ENCODE data around the gene LRFN2.

- TF ChIP-seq CTCF (IDR thresholded peaks at IDR 0.05) = no peak
- TF ChIP-seq EZH2 (IDR thresholded peaks at IDR 0.05; ENCODE audit: borderline replicate concordance, insufficient read depth, low read depth, low read length, poor library complexity, severe bottlenecking) = no peak
Observed at GRCh38 chr6:40539853-40540252, 47.3 kb downstream of the LRFN2 start.
